K562 (cell line): ENCODE measurements around the gene FBXO46. TPM values are rescaled to one million over a fixed set of nuclear protein-coding genes. Genes with fewer than 3 reads are reported as not detected.

Source experiments
- ATF1 ChIP-seq, 2 experiments: fragments of 450-650 bp in 1 of 2; IDR thresholded peaks; 2 replicates each; pipeline ENCODE4 v1.6.1; 2016; ENCODE audit warnings: missing compliant biosample characterization in 1 of 2, missing genetic modification characterization in 1 of 2
- BRF1 ChIP-seq: IDR thresholded peaks from 3 replicates; pipeline ENCODE4 v1.6.1; 2011; ENCODE audit warnings: borderline replicate concordance, mild to moderate bottlenecking; ENCODE audit not compliant: insufficient read length; ENCODE audit errors: extremely low read depth
- CCNT2 ChIP-seq: IDR thresholded peaks from 2 replicates; pipeline ENCODE4 v1.6.1; 2011; ENCODE audit warnings: borderline replicate concordance, low read depth, mild to moderate bottlenecking, moderate library complexity, mixed read lengths, low read length; ENCODE audit not compliant: insufficient read length; ENCODE audit errors: extremely low read depth
- JUNB ChIP-seq: fragments of 450-650 bp; formaldehyde crosslinking; conservative IDR thresholded peaks from 2 replicates; pipeline ENCODE4 v1.4.0; 2020; ENCODE audit warnings: mild to moderate bottlenecking
- MXI1 ChIP-seq: IDR thresholded peaks from 2 replicates; pipeline ENCODE4 v1.6.1; 2011; ENCODE audit warnings: low read depth, mild to moderate bottlenecking, improper control_type of control experiment, low read length
- NCOA1 ChIP-seq: fragments of 450-650 bp; IDR thresholded peaks from 2 replicates; pipeline ENCODE4 v1.6.1; 2016; ENCODE audit warnings: low read depth
- PHTF2 ChIP-seq: fragments of 250-450 bp; sonication (Bioruptor Pico); IDR thresholded peaks from 2 replicates; pipeline ENCODE4 v1.5.0; 2021; ENCODE audit warnings: mild to moderate bottlenecking
- PRPF4 ChIP-seq: fragments of 200-400 bp; formaldehyde crosslinking; IDR thresholded peaks from one replicate; pipeline ENCODE4 v1.6.1; 2017; ENCODE audit warnings: low read length, low read depth, mild to moderate bottlenecking; ENCODE audit not compliant: insufficient read depth, poor library complexity, severe bottlenecking
- PTBP1 ChIP-seq: fragments of 200-400 bp; formaldehyde crosslinking; IDR thresholded peaks from 2 replicates; pipeline ENCODE4 v1.6.1; 2017; ENCODE audit warnings: low read depth, low read length
- PTRF ChIP-seq: fragments of 450-650 bp; IDR thresholded peaks from 2 replicates; pipeline ENCODE4 v1.6.1; 2016; ENCODE audit warnings: mild to moderate bottlenecking, missing genetic modification characterization, missing compliant biosample characterization
- RFX1 ChIP-seq: fragments of 450-650 bp; IDR thresholded peaks from 2 replicates; pipeline ENCODE4 v1.6.1; 2016; ENCODE audit warnings: mild to moderate bottlenecking, moderate library complexity
- RUNX1 ChIP-seq: sonication (generic); IDR thresholded peaks from 2 replicates; pipeline ENCODE4 v1.6.1; 2016; ENCODE audit warnings: antibody characterized with exemption, low read depth
- SIRT6 ChIP-seq: IDR thresholded peaks from one replicate; pipeline ENCODE4 v1.6.1; 2012; ENCODE audit warnings: low read depth, mild to moderate bottlenecking, control low read depth, inconsistent platforms, low read length, moderate library complexity
- SNIP1 ChIP-seq: fragments of 450-650 bp; IDR thresholded peaks from 2 replicates; pipeline ENCODE4 v1.7.1; 2017; ENCODE audit warnings: low read depth, mild to moderate bottlenecking
- SPI1 ChIP-seq: IDR thresholded peaks from 2 replicates; pipeline ENCODE4 v1.6.1; 2011; ENCODE audit warnings: low read depth, low read length, control low read depth, borderline replicate concordance
- TBP ChIP-seq: optimal IDR thresholded peaks from 2 replicates; pipeline ENCODE3; 2011; ENCODE audit warnings: low read depth, low read length, improper control_type of control experiment
- TEAD2 ChIP-seq: fragments of 450-650 bp; IDR thresholded peaks from 2 replicates; pipeline ENCODE4 v1.6.1; 2016; ENCODE audit warnings: missing genetic modification characterization, control low read depth, missing compliant biosample characterization
- TSC22D4 ChIP-seq: fragments of 450-650 bp; IDR thresholded peaks from 2 replicates; pipeline ENCODE4 v1.6.1; 2016; ENCODE audit warnings: missing genetic modification characterization, missing biosample characterization, control low read depth
- ZC3H4 ChIP-seq: sonication (generic); formaldehyde crosslinking; IDR thresholded peaks from 2 replicates; pipeline ENCODE4 v1.9.0; 2021; ENCODE audit warnings: missing genetic modification reagents, borderline replicate concordance
- ZNF717 ChIP-seq: fragments of 250-450 bp; sonication (Bioruptor Pico); IDR thresholded peaks from 2 replicates; pipeline ENCODE4 v1.5.0; 2021
- polyA plus RNA-seq, 8 experiments: library from polyadenylated mRNA; depleted of rRNA in 4 of 8; stranded (reverse) in 5 of 8; unstranded in 3 of 8; fragments of >200 nt; fragmentation: Nextera tagmentation in 2 of 8; fragmentation: Illumina TruSeq in 1 of 8; extraction: Ambion mirVana in 2 of 8; extraction: Trizol in 1 of 8; gene quantifications; 2 replicates each; pipeline versions ENCODE4 v1.2.1 to v1.2.3, GENCODE V29; 2011 to 2014; ENCODE audit warnings: inconsistent platforms in 1 of 8, missing spikeins in 1 of 8
- total RNA-seq, 7 experiments: library from RNA; depleted of rRNA in 6 of 7; stranded (reverse); fragments of >200 nt in 6 of 7; fragmentation: Illumina TruSeq in 2 of 7; extraction: Trizol in 2 of 7; gene quantifications; 2 replicates each; pipeline versions ENCODE4 v1.2.1 to v1.2.3, GENCODE V29; 2011 to 2021; ENCODE audit warnings: low replicate concordance in 1 of 7
- TF ChIP-seq, protein P1 (sequence below): fragments of 450-650 bp; IDR thresholded peaks from 2 replicates; pipeline ENCODE4 v1.6.1; 2018; ENCODE audit not compliant: partially characterized antibody
- TF ChIP-seq, protein P2 (sequence below): fragments of 450-650 bp; formaldehyde crosslinking; IDR thresholded peaks from 2 replicates; pipeline ENCODE4 v1.4.0; 2020; ENCODE audit warnings: mild to moderate bottlenecking, mixed read lengths
- TF ChIP-seq, protein P3 (sequence below): fragments of 250-450 bp; sonication (Bioruptor Pico); IDR thresholded peaks from 2 replicates; pipeline ENCODE4 v1.8.0; 2021; ENCODE audit warnings: mild to moderate bottlenecking, moderate library complexity

FBXO46 gene
- total and polyA plus RNA-seq, 9 of the 15 experiments (the other 6 are each of a cell fraction or from before 2014, with no cell fraction given), result 1.5 to 36.1 (median 7.3) TPM

DNA sequence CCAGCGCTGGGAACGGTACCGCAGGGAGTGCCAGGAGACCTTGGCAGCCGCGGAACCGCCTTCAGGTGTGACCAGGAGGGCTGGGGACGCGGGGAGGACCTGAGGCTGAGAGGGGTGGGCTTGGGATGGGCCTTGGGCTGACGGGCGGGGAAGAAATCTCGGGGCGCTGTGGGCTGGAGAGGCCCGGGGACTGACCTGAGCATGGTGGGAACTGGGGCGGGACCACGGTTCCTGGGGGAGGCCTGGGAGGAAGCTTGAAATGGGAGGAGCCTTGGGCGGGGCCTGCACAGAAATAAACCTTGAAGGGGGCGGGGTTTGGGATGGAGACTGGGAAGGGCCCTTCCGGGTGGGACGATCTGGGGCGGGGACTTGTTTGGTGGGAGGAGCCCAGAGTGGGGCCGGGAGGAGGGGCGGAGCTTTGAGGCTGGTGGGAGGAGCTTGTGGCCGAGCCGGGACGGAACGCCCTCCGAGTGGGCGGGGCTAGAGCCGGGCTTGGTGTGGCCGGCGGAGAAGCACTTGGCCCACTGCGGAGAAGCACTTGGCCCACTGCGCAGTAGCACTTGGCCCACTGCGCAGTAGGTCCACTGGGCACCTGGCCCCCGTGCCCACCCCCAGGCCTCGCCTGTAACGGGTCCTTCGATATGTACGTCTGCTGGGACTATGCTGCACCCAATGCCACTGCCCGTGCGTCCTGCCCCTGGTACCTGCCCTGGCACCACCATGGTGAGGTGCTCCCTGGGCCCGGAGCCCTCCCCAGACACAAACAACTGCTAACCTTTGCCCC lies 59.8 kb downstream of the FBXO46 start (continued):
- TF ChIP-seq, protein P1, sequence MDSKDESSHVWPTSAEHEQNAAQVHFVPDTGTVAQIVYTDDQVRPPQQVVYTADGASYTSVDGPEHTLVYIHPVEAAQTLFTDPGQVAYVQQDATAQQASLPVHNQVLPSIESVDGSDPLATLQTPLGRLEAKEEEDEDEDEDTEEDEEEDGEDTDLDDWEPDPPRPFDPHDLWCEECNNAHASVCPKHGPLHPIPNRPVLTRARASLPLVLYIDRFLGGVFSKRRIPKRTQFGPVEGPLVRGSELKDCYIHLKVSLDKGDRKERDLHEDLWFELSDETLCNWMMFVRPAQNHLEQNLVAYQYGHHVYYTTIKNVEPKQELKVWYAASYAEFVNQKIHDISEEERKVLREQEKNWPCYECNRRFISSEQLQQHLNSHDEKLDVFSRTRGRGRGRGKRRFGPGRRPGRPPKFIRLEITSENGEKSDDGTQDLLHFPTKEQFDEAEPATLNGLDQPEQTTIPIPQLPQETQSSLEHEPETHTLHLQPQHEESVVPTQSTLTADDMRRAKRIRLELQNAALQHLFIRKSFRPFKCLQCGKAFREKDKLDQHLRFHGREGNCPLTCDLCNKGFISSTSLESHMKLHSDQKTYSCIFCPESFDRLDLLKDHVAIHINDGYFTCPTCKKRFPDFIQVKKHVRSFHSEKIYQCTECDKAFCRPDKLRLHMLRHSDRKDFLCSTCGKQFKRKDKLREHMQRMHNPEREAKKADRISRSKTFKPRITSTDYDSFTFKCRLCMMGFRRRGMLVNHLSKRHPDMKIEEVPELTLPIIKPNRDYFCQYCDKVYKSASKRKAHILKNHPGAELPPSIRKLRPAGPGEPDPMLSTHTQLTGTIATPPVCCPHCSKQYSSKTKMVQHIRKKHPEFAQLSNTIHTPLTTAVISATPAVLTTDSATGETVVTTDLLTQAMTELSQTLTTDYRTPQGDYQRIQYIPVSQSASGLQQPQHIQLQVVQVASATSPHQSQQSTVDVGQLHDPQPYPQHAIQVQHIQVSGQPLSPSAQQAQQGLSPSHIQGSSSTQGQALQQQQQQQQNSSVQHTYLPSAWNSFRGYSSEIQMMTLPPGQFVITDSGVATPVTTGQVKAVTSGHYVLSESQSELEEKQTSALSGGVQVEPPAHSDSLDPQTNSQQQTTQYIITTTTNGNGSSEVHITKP, result no peak
- TF ChIP-seq TSC22D4 (tag) (no peak), SIRT6 (no peak), TBP (no peak), MXI1 (no peak), PTRF (tag) (no peak), TEAD2 (tag) (no peak), ATF1 (CRISPR knock-in tag; IDR thresholded peaks at IDR 0.05) (no peak), ATF1 (tag; IDR thresholded peaks at IDR 0.05) (no peak), PRPF4 (no peak), SPI1 (peak; percentile 52; the same call in 1 of the 2 replicates), PTBP1 (no peak), NCOA1 (no peak), PHTF2 (CRISPR knock-in tag) (no peak), SNIP1 (no peak), ZC3H4 (CRISPR knock-in tag) (0 out of 2 replicates have a peak, but pooled peaks have one; percentile 47), JUNB (CRISPR knock-in tag) (no peak), RFX1 (no peak), RUNX1 (no peak), ZNF717 (CRISPR knock-in tag) (no peak), BRF1 (no peak), CCNT2 (peak; percentile 81)
- TF ChIP-seq, protein P2, sequence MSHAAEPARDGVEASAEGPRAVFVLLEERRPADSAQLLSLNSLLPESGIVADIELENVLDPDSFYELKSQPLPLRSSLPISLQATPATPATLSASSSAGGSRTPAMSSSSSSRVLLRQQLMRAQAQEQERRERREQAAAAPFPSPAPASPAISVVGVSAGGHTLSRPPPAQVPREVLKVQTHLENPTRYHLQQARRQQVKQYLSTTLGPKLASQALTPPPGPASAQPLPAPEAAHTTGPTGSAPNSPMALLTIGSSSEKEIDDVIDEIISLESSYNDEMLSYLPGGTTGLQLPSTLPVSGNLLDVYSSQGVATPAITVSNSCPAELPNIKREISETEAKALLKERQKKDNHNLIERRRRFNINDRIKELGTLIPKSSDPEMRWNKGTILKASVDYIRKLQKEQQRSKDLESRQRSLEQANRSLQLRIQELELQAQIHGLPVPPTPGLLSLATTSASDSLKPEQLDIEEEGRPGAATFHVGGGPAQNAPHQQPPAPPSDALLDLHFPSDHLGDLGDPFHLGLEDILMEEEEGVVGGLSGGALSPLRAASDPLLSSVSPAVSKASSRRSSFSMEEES (CRISPR knock-in tag), result no peak
- TF ChIP-seq, protein P3, sequence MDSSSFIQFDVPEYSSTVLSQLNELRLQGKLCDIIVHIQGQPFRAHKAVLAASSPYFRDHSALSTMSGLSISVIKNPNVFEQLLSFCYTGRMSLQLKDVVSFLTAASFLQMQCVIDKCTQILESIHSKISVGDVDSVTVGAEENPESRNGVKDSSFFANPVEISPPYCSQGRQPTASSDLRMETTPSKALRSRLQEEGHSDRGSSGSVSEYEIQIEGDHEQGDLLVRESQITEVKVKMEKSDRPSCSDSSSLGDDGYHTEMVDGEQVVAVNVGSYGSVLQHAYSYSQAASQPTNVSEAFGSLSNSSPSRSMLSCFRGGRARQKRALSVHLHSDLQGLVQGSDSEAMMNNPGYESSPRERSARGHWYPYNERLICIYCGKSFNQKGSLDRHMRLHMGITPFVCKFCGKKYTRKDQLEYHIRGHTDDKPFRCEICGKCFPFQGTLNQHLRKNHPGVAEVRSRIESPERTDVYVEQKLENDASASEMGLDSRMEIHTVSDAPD (CRISPR knock-in tag), result no peak
